ENCODE data around the gene CDC123.

- TF ChIP-seq, protein P1, sequence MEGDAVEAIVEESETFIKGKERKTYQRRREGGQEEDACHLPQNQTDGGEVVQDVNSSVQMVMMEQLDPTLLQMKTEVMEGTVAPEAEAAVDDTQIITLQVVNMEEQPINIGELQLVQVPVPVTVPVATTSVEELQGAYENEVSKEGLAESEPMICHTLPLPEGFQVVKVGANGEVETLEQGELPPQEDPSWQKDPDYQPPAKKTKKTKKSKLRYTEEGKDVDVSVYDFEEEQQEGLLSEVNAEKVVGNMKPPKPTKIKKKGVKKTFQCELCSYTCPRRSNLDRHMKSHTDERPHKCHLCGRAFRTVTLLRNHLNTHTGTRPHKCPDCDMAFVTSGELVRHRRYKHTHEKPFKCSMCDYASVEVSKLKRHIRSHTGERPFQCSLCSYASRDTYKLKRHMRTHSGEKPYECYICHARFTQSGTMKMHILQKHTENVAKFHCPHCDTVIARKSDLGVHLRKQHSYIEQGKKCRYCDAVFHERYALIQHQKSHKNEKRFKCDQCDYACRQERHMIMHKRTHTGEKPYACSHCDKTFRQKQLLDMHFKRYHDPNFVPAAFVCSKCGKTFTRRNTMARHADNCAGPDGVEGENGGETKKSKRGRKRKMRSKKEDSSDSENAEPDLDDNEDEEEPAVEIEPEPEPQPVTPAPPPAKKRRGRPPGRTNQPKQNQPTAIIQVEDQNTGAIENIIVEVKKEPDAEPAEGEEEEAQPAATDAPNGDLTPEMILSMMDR (IDR thresholded peaks at IDR 0.05), result no peak
- no peak for TF ChIP-seq POLR2A (IDR thresholded peaks at IDR 0.05)
Measured at GRCh38 chr10:12184165-12184564, 11.8 kb upstream of the CDC123 start.
